H1 (cell line): ENCODE results near the gene RPS28. TPM values are rescaled to one million over a fixed set of nuclear protein-coding genes. Genes with fewer than 3 reads are reported as not detected.
A peak's percentile ranks its signal among the peaks of the same experiment; 100 is the strongest.

Experiments used
- JUND ChIP-seq: IDR thresholded peaks from 2 replicates; pipeline ENCODE4 v1.6.1; 2011; ENCODE audit warnings: mild to moderate bottlenecking, improper control_type of control experiment, low read length
- NRF1 ChIP-seq: IDR thresholded peaks from 2 replicates; pipeline ENCODE4 v1.6.1; 2011; ENCODE audit warnings: mild to moderate bottlenecking, low read depth, low read length, improper control_type of control experiment
- SAP30 ChIP-seq: fragments of 300-600 bp; sonication (generic); IDR thresholded peaks from 2 replicates; pipeline ENCODE4 v1.7.1; 2012; ENCODE audit warnings: low read length, moderate library complexity, mild to moderate bottlenecking, inconsistent platforms; ENCODE audit not compliant: insufficient read depth, insufficient replicate concordance
- TCF12 ChIP-seq: IDR thresholded peaks from 2 replicates; pipeline ENCODE4 v1.6.1; 2011; ENCODE audit warnings: low read depth, mild to moderate bottlenecking, low read length
- ZNF274 ChIP-seq: IDR thresholded peaks from 2 replicates; pipeline ENCODE4 v1.7.0; 2012; ENCODE audit warnings: low read length, borderline replicate concordance; ENCODE audit errors: extremely low read depth
- polyA plus RNA-seq, 7 experiments: library from polyadenylated mRNA; depleted of rRNA in 3 of 7; stranded (reverse) in 5 of 7; unstranded in 2 of 7; fragments of >200 nt in 5 of 7; fragments of 200-250 nt in 2 of 7; gene quantifications; 1 replicate in 5 of 7; 2 replicates in 1 of 7; 4 replicates in 1 of 7; pipeline versions ENCODE4 v1.2.1 to v1.2.3, GENCODE V29; 2011 to 2013; ENCODE audit warnings: missing spikeins in 2 of 7, mixed read lengths in 2 of 7
- total RNA-seq: library from RNA; stranded (reverse); fragmentation: NEBNext Ultra II Directional; extraction: Animal tissue kit (Norgen Biotek cat#: 25700); gene quantifications from 2 replicates; pipeline ENCODE4 v1.2.1, GENCODE V29; 2021
- TF ChIP-seq, protein P1 (sequence below): fragments of 300-600 bp; sonication (generic); IDR thresholded peaks from 2 replicates; pipeline ENCODE4 v1.7.1; 2012; ENCODE audit warnings: low read length, moderate library complexity, mild to moderate bottlenecking, inconsistent platforms; ENCODE audit not compliant: insufficient replicate concordance
- TF ChIP-seq, protein P2 (sequence below): IDR thresholded peaks from 2 replicates; pipeline ENCODE4 v1.6.1; 2012; ENCODE audit warnings: low read length, inconsistent platforms
- TF ChIP-seq, protein P3 (sequence below): IDR thresholded peaks from 2 replicates; pipeline ENCODE4 v1.6.1; 2012; ENCODE audit warnings: inconsistent platforms

RPS28 gene
- total and polyA plus RNA-seq, 2 of the 8 experiments (the other 6 are each of a cell fraction or from before 2014, with no cell fraction given): 1,241 to 1,699 TPM

DNA sequence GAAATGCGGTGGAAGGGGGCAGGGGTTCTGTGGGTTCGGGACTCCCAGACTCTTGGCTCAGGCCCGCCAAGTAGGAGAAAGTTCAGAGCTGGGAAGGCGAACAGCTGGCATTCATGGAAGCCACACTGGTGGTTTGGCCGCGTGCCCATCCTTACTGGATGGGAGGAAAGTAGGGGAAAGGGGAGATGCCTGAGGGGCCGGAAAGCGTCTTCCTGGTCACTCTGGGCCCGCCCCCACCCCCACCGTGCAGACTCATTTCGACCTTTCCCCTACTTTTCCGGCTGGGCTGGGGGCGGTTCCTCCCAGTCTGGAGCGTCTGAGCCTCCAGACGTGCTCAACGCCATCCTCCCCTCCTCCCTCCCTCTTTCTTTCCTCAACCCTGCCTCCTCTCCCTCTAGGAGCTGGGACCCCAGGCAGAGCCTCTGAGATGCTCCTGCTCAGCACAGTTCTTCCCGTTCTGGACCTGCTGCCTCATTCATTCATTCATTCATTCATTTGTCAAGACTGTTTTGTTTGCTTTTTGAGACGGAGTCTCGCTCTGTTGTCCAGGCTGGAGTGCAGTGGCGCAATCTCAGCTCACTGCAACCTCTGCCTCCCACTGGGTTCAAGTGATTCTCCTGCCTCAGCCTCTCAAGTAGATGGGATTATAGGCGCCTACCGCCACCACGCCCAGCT lies 46.2 kb downstream of the RPS28 start (continued):
- TF ChIP-seq SAP30 (no peak), NRF1 (no peak), JUND (no peak), ZNF274 (no peak), TCF12 (no peak)
- TF ChIP-seq, protein P1, sequence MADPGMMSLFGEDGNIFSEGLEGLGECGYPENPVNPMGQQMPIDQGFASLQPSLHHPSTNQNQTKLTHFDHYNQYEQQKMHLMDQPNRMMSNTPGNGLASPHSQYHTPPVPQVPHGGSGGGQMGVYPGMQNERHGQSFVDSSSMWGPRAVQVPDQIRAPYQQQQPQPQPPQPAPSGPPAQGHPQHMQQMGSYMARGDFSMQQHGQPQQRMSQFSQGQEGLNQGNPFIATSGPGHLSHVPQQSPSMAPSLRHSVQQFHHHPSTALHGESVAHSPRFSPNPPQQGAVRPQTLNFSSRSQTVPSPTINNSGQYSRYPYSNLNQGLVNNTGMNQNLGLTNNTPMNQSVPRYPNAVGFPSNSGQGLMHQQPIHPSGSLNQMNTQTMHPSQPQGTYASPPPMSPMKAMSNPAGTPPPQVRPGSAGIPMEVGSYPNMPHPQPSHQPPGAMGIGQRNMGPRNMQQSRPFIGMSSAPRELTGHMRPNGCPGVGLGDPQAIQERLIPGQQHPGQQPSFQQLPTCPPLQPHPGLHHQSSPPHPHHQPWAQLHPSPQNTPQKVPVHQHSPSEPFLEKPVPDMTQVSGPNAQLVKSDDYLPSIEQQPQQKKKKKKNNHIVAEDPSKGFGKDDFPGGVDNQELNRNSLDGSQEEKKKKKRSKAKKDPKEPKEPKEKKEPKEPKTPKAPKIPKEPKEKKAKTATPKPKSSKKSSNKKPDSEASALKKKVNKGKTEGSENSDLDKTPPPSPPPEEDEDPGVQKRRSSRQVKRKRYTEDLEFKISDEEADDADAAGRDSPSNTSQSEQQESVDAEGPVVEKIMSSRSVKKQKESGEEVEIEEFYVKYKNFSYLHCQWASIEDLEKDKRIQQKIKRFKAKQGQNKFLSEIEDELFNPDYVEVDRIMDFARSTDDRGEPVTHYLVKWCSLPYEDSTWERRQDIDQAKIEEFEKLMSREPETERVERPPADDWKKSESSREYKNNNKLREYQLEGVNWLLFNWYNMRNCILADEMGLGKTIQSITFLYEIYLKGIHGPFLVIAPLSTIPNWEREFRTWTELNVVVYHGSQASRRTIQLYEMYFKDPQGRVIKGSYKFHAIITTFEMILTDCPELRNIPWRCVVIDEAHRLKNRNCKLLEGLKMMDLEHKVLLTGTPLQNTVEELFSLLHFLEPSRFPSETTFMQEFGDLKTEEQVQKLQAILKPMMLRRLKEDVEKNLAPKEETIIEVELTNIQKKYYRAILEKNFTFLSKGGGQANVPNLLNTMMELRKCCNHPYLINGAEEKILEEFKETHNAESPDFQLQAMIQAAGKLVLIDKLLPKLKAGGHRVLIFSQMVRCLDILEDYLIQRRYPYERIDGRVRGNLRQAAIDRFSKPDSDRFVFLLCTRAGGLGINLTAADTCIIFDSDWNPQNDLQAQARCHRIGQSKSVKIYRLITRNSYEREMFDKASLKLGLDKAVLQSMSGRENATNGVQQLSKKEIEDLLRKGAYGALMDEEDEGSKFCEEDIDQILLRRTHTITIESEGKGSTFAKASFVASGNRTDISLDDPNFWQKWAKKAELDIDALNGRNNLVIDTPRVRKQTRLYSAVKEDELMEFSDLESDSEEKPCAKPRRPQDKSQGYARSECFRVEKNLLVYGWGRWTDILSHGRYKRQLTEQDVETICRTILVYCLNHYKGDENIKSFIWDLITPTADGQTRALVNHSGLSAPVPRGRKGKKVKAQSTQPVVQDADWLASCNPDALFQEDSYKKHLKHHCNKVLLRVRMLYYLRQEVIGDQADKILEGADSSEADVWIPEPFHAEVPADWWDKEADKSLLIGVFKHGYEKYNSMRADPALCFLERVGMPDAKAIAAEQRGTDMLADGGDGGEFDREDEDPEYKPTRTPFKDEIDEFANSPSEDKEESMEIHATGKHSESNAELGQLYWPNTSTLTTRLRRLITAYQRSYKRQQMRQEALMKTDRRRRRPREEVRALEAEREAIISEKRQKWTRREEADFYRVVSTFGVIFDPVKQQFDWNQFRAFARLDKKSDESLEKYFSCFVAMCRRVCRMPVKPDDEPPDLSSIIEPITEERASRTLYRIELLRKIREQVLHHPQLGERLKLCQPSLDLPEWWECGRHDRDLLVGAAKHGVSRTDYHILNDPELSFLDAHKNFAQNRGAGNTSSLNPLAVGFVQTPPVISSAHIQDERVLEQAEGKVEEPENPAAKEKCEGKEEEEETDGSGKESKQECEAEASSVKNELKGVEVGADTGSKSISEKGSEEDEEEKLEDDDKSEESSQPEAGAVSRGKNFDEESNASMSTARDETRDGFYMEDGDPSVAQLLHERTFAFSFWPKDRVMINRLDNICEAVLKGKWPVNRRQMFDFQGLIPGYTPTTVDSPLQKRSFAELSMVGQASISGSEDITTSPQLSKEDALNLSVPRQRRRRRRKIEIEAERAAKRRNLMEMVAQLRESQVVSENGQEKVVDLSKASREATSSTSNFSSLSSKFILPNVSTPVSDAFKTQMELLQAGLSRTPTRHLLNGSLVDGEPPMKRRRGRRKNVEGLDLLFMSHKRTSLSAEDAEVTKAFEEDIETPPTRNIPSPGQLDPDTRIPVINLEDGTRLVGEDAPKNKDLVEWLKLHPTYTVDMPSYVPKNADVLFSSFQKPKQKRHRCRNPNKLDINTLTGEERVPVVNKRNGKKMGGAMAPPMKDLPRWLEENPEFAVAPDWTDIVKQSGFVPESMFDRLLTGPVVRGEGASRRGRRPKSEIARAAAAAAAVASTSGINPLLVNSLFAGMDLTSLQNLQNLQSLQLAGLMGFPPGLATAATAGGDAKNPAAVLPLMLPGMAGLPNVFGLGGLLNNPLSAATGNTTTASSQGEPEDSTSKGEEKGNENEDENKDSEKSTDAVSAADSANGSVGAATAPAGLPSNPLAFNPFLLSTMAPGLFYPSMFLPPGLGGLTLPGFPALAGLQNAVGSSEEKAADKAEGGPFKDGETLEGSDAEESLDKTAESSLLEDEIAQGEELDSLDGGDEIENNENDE: no peak
- TF ChIP-seq, protein P2, sequence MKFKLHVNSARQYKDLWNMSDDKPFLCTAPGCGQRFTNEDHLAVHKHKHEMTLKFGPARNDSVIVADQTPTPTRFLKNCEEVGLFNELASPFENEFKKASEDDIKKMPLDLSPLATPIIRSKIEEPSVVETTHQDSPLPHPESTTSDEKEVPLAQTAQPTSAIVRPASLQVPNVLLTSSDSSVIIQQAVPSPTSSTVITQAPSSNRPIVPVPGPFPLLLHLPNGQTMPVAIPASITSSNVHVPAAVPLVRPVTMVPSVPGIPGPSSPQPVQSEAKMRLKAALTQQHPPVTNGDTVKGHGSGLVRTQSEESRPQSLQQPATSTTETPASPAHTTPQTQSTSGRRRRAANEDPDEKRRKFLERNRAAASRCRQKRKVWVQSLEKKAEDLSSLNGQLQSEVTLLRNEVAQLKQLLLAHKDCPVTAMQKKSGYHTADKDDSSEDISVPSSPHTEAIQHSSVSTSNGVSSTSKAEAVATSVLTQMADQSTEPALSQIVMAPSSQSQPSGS: no peak
- TF ChIP-seq, protein P3, sequence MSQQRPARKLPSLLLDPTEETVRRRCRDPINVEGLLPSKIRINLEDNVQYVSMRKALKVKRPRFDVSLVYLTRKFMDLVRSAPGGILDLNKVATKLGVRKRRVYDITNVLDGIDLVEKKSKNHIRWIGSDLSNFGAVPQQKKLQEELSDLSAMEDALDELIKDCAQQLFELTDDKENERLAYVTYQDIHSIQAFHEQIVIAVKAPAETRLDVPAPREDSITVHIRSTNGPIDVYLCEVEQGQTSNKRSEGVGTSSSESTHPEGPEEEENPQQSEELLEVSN: peak; percentile 51
